K562 (cell line): ENCODE results near the gene AGO4. TPM values are rescaled to one million over a fixed set of nuclear protein-coding genes. Genes with fewer than 3 reads are reported as not detected.

Source experiments
- BDP1 ChIP-seq: IDR thresholded peaks from 3 replicates; pipeline ENCODE4 v1.6.1; 2011; ENCODE audit not compliant: insufficient read length, insufficient read depth
- C11orf30 ChIP-seq: fragments of 450-650 bp; IDR thresholded peaks from 2 replicates; pipeline ENCODE4 v1.6.1; 2016; ENCODE audit warnings: low read depth, mild to moderate bottlenecking
- CBFA2T2 ChIP-seq: fragments of 450-650 bp; conservative IDR thresholded peaks from 2 replicates; pipeline ENCODE4 v1.6.1; 2017; ENCODE audit warnings: mild to moderate bottlenecking
- CBX5 ChIP-seq: IDR thresholded peaks from 2 replicates; pipeline ENCODE4 v1.6.1; 2014; ENCODE audit warnings: low read depth, borderline replicate concordance
- ETV6 ChIP-seq, 3 experiments: fragments of 150-350 bp in 1 of 3; sonication (generic) in 1 of 3; formaldehyde crosslinking in 1 of 3; IDR thresholded peaks; 2 replicates each; pipeline versions ENCODE4 v1.6.1 to v1.8.0; 2014 to 2022; ENCODE audit warnings: borderline replicate concordance in 2 of 3, low read depth in 2 of 3, antibody characterized with exemption in 1 of 3, low read length in 1 of 3, mild to moderate bottlenecking in 1 of 3, missing genetic modification reagents in 1 of 3
- HDAC1 ChIP-seq, 2 experiments: fragments of 450-650 bp; IDR thresholded peaks; 2 replicates each; pipeline ENCODE4 v1.6.1; 2016 to 2017; ENCODE audit warnings: inconsistent platforms in 1 of 2, mild to moderate bottlenecking in 1 of 2, moderate library complexity in 1 of 2
- MAFF ChIP-seq: IDR thresholded peaks from 2 replicates; pipeline ENCODE4 v1.6.1; 2012; ENCODE audit warnings: low read length, improper control_type of control experiment
- MBD2 ChIP-seq: sonication (generic); IDR thresholded peaks from 2 replicates; pipeline ENCODE4 v1.6.1; 2016; ENCODE audit warnings: low read depth, borderline replicate concordance
- NONO ChIP-seq, 2 experiments: fragments of 200-400 bp in 1 of 2; fragments of 450-650 bp in 1 of 2; formaldehyde crosslinking in 1 of 2; IDR thresholded peaks; 2 replicates each; pipeline ENCODE4 v1.6.1; 2017; ENCODE audit warnings: low read depth in 2 of 2, mild to moderate bottlenecking in 2 of 2, moderate library complexity in 2 of 2, low read length in 1 of 2
- NR2F6 ChIP-seq: fragments of 450-650 bp; formaldehyde crosslinking; IDR thresholded peaks from 2 replicates; pipeline ENCODE4 v1.4.0; 2020; ENCODE audit warnings: mild to moderate bottlenecking
- RAD21 ChIP-seq, 2 experiments: fragments of 250-450 bp in 1 of 2; fragments of 450-650 bp in 1 of 2; sonication (Bioruptor Pico) in 1 of 2; formaldehyde crosslinking in 1 of 2; IDR thresholded peaks in 1 of 2; conservative IDR thresholded peaks in 1 of 2; 2 replicates each; pipeline versions ENCODE4 v1.4.0 to v1.8.0; 2020 to 2022; ENCODE audit warnings: mild to moderate bottlenecking in 2 of 2, moderate library complexity in 1 of 2
- SMAD4 ChIP-seq: fragments of 250-450 bp; sonication (Bioruptor Pico); conservative IDR thresholded peaks from 2 replicates; pipeline ENCODE4 v1.8.0; 2021; ENCODE audit warnings: inconsistent platforms, mild to moderate bottlenecking, moderate library complexity
- SNRNP70 ChIP-seq: fragments of 200-400 bp; formaldehyde crosslinking; optimal IDR thresholded peaks from 2 replicates; pipeline ENCODE3; 2017; ENCODE audit warnings: low read depth, low read length
- TGIF2 ChIP-seq: sonication (generic); formaldehyde crosslinking; IDR thresholded peaks from 2 replicates; pipeline ENCODE4 v1.8.1; 2022; ENCODE audit warnings: mild to moderate bottlenecking, missing genetic modification reagents, moderate library complexity
- TRIM28 ChIP-seq: fragments of 450-650 bp; IDR thresholded peaks from 2 replicates; pipeline ENCODE4 v1.6.1; 2017
- ZNF124 ChIP-seq: sonication (generic); formaldehyde crosslinking; IDR thresholded peaks from 2 replicates; pipeline ENCODE4 v1.8.1; 2022; ENCODE audit warnings: missing genetic modification reagents
- ZNF589 ChIP-seq: fragments of 200-800 bp; sonication (Bioruptor generic); IDR thresholded peaks from 2 replicates; pipeline ENCODE4 v1.6.1; 2016; ENCODE audit warnings: low read depth, missing genetic modification characterization, missing compliant biosample characterization
- ZNF695 ChIP-seq: fragments of 450-650 bp; formaldehyde crosslinking; IDR thresholded peaks from 2 replicates; pipeline ENCODE4 v1.4.0; 2020; ENCODE audit warnings: mild to moderate bottlenecking, moderate library complexity
- polyA plus RNA-seq, 8 experiments: library from polyadenylated mRNA; depleted of rRNA in 4 of 8; stranded (reverse) in 5 of 8; unstranded in 3 of 8; fragments of >200 nt; fragmentation: Nextera tagmentation in 2 of 8; fragmentation: Illumina TruSeq in 1 of 8; extraction: Ambion mirVana in 2 of 8; extraction: Trizol in 1 of 8; gene quantifications; 2 replicates each; pipeline versions ENCODE4 v1.2.1 to v1.2.3, GENCODE V29; 2011 to 2014; ENCODE audit warnings: inconsistent platforms in 1 of 8, missing spikeins in 1 of 8
- total RNA-seq, 7 experiments: library from RNA; depleted of rRNA in 6 of 7; stranded (reverse); fragments of >200 nt in 6 of 7; fragmentation: Illumina TruSeq in 2 of 7; extraction: Trizol in 2 of 7; gene quantifications; 2 replicates each; pipeline versions ENCODE4 v1.2.1 to v1.2.3, GENCODE V29; 2011 to 2021; ENCODE audit warnings: low replicate concordance in 1 of 7
- TF ChIP-seq, protein P1 (sequence below), 3 experiments: fragments of 200-800 bp in 1 of 3; sonication (Bioruptor generic) in 1 of 3; sonication (generic) in 1 of 3; formaldehyde crosslinking in 1 of 3; IDR thresholded peaks; 2 replicates each; pipeline versions ENCODE4 v1.6.1 to v1.8.0; 2016 to 2022; ENCODE audit warnings: mild to moderate bottlenecking in 2 of 3, missing compliant biosample characterization in 2 of 3, missing genetic modification characterization in 2 of 3, missing genetic modification reagents in 1 of 3
- TF ChIP-seq, protein P2 (sequence below): sonication (generic); IDR thresholded peaks from 2 replicates; pipeline ENCODE4 v1.6.1; 2016
- TF ChIP-seq, protein P3 (sequence below): sonication (generic); formaldehyde crosslinking; IDR thresholded peaks from 2 replicates; pipeline ENCODE4 v1.8.1; 2022; ENCODE audit warnings: missing genetic modification reagents
- TF ChIP-seq, protein P4 (sequence below), 3 experiments: fragments of 200-800 bp in 1 of 3; fragments of 250-450 bp in 1 of 3; fragments of 450-650 bp in 1 of 3; sonication (Bioruptor Pico) in 1 of 3; sonication (Bioruptor generic) in 1 of 3; formaldehyde crosslinking in 1 of 3; IDR thresholded peaks; 2 replicates each; pipeline versions ENCODE4 v1.6.1 to v1.8.0; 2016 to 2022; ENCODE audit warnings: mild to moderate bottlenecking in 2 of 3, missing genetic modification characterization in 2 of 3, missing compliant biosample characterization in 1 of 3, moderate library complexity in 1 of 3

Gene AGO4
- total and polyA plus RNA-seq, 9 of the 15 experiments (the other 6 are each of a cell fraction or from before 2014, with no cell fraction given), result 1.3 to 10.5 (median 6.5) TPM

DNA sequence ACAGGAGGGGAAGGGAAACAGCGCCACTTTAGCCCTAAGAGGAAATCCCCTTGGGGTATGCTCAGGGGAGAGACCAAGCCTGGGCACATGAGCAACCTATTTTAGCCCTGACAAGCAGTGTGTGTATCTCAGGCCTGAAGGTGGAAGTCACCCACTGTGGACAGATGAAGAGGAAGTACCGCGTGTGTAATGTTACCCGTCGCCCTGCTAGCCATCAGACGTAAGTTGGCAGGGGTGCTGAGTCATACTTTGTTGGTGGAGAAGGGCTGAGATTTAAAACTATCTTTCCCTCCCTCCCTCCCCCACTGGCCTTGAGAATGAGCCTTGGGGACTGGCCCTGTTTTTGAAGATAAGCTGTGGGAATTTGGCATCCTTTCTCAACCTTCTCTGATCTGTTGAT, 86.4 kb downstream of the AGO4 start (continued):
- TF ChIP-seq NONO (IDR thresholded peaks at IDR 0.05; ENCODE audit: low read depth in 2 of 2, low read length in 1 of 2), result no peak
- TF ChIP-seq, protein P1, sequence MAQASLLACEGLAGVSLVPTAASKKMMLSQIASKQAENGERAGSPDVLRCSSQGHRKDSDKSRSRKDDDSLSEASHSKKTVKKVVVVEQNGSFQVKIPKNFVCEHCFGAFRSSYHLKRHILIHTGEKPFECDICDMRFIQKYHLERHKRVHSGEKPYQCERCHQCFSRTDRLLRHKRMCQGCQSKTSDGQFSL (CRISPR knock-in tag; IDR thresholded peaks at IDR 0.05), result no peak
- TF ChIP-seq, protein P1 (tag; IDR thresholded peaks at IDR 0.05), result no peak
- no peak for TF ChIP-seq ETV6 (IDR thresholded peaks at IDR 0.05; ENCODE audit: borderline replicate concordance in 1 of 2, low read depth in 2 of 2, low read length in 1 of 2)
- no peak for TF ChIP-seq ETV6 (CRISPR knock-in tag; IDR thresholded peaks at IDR 0.05; ENCODE audit: borderline replicate concordance)
- TF ChIP-seq, protein P2, sequence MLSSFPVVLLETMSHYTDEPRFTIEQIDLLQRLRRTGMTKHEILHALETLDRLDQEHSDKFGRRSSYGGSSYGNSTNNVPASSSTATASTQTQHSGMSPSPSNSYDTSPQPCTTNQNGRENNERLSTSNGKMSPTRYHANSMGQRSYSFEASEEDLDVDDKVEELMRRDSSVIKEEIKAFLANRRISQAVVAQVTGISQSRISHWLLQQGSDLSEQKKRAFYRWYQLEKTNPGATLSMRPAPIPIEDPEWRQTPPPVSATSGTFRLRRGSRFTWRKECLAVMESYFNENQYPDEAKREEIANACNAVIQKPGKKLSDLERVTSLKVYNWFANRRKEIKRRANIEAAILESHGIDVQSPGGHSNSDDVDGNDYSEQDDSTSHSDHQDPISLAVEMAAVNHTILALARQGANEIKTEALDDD, result 0 out of 2 replicates have a peak, but pooled peaks have one; percentile 14
- TF ChIP-seq ZNF695 (CRISPR knock-in tag), result no peak
- TF ChIP-seq ZNF589 (CRISPR knock-in tag), result no peak
- TF ChIP-seq, protein P3, sequence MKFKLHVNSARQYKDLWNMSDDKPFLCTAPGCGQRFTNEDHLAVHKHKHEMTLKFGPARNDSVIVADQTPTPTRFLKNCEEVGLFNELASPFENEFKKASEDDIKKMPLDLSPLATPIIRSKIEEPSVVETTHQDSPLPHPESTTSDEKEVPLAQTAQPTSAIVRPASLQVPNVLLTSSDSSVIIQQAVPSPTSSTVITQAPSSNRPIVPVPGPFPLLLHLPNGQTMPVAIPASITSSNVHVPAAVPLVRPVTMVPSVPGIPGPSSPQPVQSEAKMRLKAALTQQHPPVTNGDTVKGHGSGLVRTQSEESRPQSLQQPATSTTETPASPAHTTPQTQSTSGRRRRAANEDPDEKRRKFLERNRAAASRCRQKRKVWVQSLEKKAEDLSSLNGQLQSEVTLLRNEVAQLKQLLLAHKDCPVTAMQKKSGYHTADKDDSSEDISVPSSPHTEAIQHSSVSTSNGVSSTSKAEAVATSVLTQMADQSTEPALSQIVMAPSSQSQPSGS (CRISPR knock-in tag), result no peak
- TF ChIP-seq SNRNP70, result no peak
- TF ChIP-seq RAD21 (CRISPR knock-in tag; conservative IDR thresholded peaks at IDR 0.05 in 1 of 2, IDR thresholded peaks at IDR 0.05 in 1 of 2), result no peak
- no peak for TF ChIP-seq CBX5
- no peak for TF ChIP-seq MBD2
- no peak for TF ChIP-seq ZNF124 (CRISPR knock-in tag)
- 0 out of 2 replicates have a peak, but pooled peaks have one; percentile 23 for TF ChIP-seq SMAD4
- peak; percentile 43; the same call in 1 of the 2 replicates for TF ChIP-seq CBFA2T2
- no peak for TF ChIP-seq TRIM28
- peak; percentile 87 for TF ChIP-seq MAFF
- TF ChIP-seq TGIF2 (CRISPR knock-in tag), result no peak
- TF ChIP-seq, protein P4, sequence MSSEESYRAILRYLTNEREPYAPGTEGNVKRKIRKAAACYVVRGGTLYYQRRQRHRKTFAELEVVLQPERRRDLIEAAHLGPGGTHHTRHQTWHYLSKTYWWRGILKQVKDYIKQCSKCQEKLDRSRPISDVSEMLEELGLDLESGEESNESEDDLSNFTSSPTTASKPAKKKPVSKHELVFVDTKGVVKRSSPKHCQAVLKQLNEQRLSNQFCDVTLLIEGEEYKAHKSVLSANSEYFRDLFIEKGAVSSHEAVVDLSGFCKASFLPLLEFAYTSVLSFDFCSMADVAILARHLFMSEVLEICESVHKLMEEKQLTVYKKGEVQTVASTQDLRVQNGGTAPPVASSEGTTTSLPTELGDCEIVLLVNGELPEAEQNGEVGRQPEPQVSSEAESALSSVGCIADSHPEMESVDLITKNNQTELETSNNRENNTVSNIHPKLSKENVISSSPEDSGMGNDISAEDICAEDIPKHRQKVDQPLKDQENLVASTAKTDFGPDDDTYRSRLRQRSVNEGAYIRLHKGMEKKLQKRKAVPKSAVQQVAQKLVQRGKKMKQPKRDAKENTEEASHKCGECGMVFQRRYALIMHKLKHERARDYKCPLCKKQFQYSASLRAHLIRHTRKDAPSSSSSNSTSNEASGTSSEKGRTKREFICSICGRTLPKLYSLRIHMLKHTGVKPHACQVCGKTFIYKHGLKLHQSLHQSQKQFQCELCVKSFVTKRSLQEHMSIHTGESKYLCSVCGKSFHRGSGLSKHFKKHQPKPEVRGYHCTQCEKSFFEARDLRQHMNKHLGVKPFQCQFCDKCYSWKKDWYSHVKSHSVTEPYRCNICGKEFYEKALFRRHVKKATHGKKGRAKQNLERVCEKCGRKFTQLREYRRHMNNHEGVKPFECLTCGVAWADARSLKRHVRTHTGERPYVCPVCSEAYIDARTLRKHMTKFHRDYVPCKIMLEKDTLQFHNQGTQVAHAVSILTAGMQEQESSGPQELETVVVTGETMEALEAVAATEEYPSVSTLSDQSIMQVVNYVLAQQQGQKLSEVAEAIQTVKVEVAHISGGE (CRISPR knock-in tag; IDR thresholded peaks at IDR 0.05), result peak in 1 of 3 experiments; percentile 44; a peak in 1 of 6 replicates
- peak in 1 of 2 experiments; percentile 79; a peak in 2 of 4 replicates for TF ChIP-seq HDAC1 (IDR thresholded peaks at IDR 0.05)
- no peak for TF ChIP-seq BDP1
- TF ChIP-seq C11orf30, result peak; percentile 89
- no peak for TF ChIP-seq NR2F6
